GM12878 (cell line): ENCODE measurements around the gene LTBP2. TPM values are rescaled to one million over a fixed set of nuclear protein-coding genes. Genes with fewer than 3 reads are reported as not detected.

Experiments used
- MLLT1 ChIP-seq: fragments of 450-650 bp; IDR thresholded peaks from 2 replicates; pipeline ENCODE4 v1.6.1; 2016; ENCODE audit warnings: mild to moderate bottlenecking
- REST ChIP-seq: IDR thresholded peaks from 2 replicates; pipeline ENCODE4 v1.6.1; 2012; ENCODE audit warnings: mild to moderate bottlenecking, low read depth, low read length
- USF1 ChIP-seq: IDR thresholded peaks from 2 replicates; pipeline ENCODE4 v1.6.1; 2011; ENCODE audit warnings: borderline replicate concordance, low read depth, mild to moderate bottlenecking, moderate library complexity, mixed read lengths, low read length; ENCODE audit not compliant: insufficient read depth; ENCODE audit errors: extremely low read length
- ZNF274 ChIP-seq: IDR thresholded peaks from one replicate; pipeline ENCODE4 v1.8.0; 2011; ENCODE audit not compliant: insufficient read length, insufficient read depth
- polyA plus RNA-seq, 11 experiments: library from polyadenylated mRNA; depleted of rRNA in 4 of 11; unstranded in 6 of 11; stranded (reverse) in 5 of 11; fragments of >200 nt; fragmentation: Nextera tagmentation in 4 of 11; fragmentation: Illumina TruSeq in 1 of 11; extraction: Ambion mirVana in 4 of 11; extraction: Trizol in 1 of 11; gene quantifications; 1 replicate in 1 of 11; 2 replicates in 10 of 11; pipeline versions ENCODE4 v1.2.1 to v1.2.3, GENCODE V29; 2011 to 2016; ENCODE audit warnings: inconsistent platforms in 2 of 11, missing spikeins in 2 of 11, low read depth in 1 of 11
- total RNA-seq, 4 experiments: library from RNA; depleted of rRNA in 3 of 4; stranded (reverse); fragments of >200 nt in 3 of 4; fragmentation: Illumina TruSeq in 1 of 4; extraction: Trizol in 1 of 4; gene quantifications; 2 replicates each; pipeline versions ENCODE4 v1.2.1 to v1.2.3, GENCODE V29; 2013 to 2021

The LTBP2 gene
- total and polyA plus RNA-seq, 10 of the 15 experiments (the other 5 are each of a cell fraction or from before 2014, with no cell fraction given) = 0.03 to 0.23 (median 0.06) TPM; not detected in 1

- TF ChIP-seq REST (no peak), ZNF274 (no peak), MLLT1 (no peak), USF1 (no peak)
Measured at GRCh38 chr14:74610199-74610865, 1.7 kb downstream of the LTBP2 start (continued).
